ENCODE data around the gene OR4D6.

The OR4D6 gene

DNA sequence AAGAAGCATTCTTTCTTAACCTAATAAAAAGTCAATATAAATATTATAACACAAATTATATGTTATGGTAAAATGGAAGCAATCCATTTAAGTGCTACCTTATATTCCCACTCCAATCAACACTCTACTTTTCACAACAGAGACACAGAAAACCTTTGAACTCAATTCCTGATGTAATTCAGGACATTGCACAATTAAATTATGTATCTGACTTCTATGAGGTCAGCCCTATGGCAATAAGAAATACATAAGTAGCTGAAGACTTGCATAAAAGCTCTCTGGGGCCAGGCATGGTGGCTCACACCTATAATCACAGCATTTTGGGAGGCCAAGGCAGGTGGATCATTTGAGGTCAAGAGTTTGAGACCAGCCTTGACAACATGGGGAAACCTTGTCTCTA is 23.1 kb downstream of the OR4D6 start:
- Histone ChIP-seq H3K27me3 (no peaks in the 10 kb centered on the region), H3K36me3 (no peaks in the 10 kb centered on the region), H3K4me3 (ENCODE audit: low read depth, low read length) (no peak overlapping the region), H3K4me1 (no peaks in the 10 kb centered on the region), H3K9me3 (no peaks in the 10 kb centered on the region)
- TF ChIP-seq CTCF (IDR thresholded peaks at IDR 0.05; ENCODE audit: low read depth, low read length) = no peak
- DNase-seq = no peak

- DNase-seq = no peak
- Histone ChIP-seq H3K27me3 (no peaks in the 10 kb centered on the region), H3K36me3 (no peaks in the 10 kb centered on the region), H3K4me1 (no peaks in the 10 kb centered on the region), H3K4me3 (ENCODE audit: low read depth, low read length) (no peak overlapping the region), H3K9me3 (no peaks in the 10 kb centered on the region)
- no peak for TF ChIP-seq CTCF (IDR thresholded peaks at IDR 0.05; ENCODE audit: low read depth, low read length)
Measured at GRCh38 chr11:59480359-59480758, 23.6 kb downstream of the OR4D6 start.

DNA sequence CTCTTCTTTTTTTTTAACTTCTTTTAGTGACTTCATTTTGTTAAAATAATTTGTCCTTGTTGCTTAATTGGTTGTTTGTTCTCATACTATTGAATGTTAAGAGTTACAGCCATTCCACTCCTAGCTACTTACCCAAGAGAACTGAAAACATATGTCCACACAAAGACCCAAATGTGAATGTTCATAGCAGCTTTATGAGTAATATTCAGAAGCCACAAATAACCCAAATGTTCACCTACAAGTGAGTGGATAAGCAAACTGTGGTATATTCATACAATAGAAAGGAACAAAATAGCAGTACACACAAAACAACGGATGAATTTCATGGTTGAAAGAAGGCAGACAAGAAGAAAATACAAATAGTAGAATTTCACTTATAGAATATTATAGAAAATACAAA is 45.2 kb downstream of the OR4D6 start:
- no peaks in the 10 kb centered on the region for H3K4me1 ChIP-seq
- no peaks in the 10 kb centered on the region for H3K9me3 ChIP-seq
- no peaks in the 10 kb centered on the region for H3K36me3 ChIP-seq
- no peak for DNase-seq
- H3K27me3 ChIP-seq = no peaks in the 10 kb centered on the region
- H3K4me3 ChIP-seq (ENCODE audit: low read depth, low read length) = no peak overlapping the region
- TF ChIP-seq CTCF (IDR thresholded peaks at IDR 0.05; ENCODE audit: low read depth, low read length) = no peak

GRCh38 chr11:59503276-59503675 is 46.5 kb downstream of the OR4D6 start, which contains the start of gene OR4D11:
TSS of gene OR4D11 (plus strand) at chr11:59503576. CDS start at chr11:59503576, 0 bp downstream.
- H3K27me3 ChIP-seq = no peaks in the 10 kb centered on the region
- H3K9me3 ChIP-seq = no peaks in the 10 kb centered on the region
- TF ChIP-seq CTCF (IDR thresholded peaks at IDR 0.05; ENCODE audit: low read depth, low read length) = no peak
- no peaks in the 10 kb centered on the region for H3K36me3 ChIP-seq
- no peak within 1 kb of the TSS for H3K4me3 ChIP-seq (ENCODE audit: low read depth, low read length)
- H3K4me1 ChIP-seq = no peaks in the 10 kb centered on the region
- no peak for DNase-seq

Measured in BE2C (cell line).